CD4-positive, alpha-beta T cell treated with Interferon alpha-2 for 1 hour (primary cell): ENCODE results near the gene EVI2B.
"Not testable (repeated sequence)": the region's sequence is repeated elsewhere in the genome, so short reads cannot be mapped to it uniquely, and the experiment has no call there.

Experiments
- DNase-seq, 2 donors: peaks; one replicate each; pipeline ENCODE4 v3.0.0-alpha.2; 2020 to 2022

EVI2B gene

GRCh38 chr17:31309556-31309955, 4.3 kb downstream of the EVI2B start:
- peak in 1 of 2 donors; percentile 66 for DNase-seq

DNA sequence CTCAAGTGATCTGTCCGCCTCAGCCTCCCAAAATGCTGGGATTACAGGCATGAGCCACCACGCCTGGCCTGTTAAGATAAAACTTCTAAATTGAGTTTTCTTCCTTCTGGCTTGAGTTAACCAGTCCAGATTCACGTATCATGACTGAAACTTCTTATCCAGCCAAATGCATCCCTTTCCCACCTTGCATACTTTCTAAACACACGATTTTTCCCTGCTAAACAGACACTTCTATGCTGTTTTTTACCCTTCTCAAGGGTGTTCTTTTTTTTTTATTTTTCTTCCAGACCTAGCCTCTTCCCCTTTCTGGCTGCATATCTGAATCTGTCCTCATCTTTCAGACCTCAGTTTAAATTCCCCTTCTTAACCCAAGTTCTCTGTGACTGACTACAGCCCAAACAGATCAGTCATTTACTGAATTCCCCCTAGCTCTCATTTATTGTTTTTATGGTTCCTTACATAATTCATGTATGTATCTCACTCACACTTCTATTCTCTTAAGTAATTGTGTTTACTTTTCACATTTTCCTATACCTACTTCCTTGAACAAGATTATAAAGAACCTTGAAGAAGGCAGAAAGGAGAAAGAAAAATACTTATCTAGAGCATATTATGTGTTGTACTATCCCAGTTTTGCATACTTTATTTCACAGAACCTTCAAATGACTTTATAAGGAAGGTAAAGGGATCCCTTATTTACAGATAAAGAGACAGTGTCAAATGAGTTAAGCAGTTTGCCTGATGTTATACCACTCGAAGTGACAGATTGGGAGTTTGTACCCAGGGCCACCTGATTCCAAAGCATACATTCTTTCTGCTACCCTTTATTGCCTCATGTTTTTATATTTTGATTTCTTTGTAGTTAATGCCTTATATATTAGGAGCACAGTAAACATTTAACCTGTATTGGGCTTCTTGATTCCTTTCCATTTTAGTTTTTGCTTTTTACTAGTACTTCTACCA, 5.2 kb downstream of the EVI2B start:
- peak in 1 of 2 donors; percentile 42 for DNase-seq

GRCh38 chr17:31307640-31308039, 6.2 kb downstream of the EVI2B start:
- DNase-seq, result no peak

- no peak for DNase-seq
Observed at GRCh38 chr17:31299624-31300023, 14.2 kb downstream of the EVI2B start.

DNA sequence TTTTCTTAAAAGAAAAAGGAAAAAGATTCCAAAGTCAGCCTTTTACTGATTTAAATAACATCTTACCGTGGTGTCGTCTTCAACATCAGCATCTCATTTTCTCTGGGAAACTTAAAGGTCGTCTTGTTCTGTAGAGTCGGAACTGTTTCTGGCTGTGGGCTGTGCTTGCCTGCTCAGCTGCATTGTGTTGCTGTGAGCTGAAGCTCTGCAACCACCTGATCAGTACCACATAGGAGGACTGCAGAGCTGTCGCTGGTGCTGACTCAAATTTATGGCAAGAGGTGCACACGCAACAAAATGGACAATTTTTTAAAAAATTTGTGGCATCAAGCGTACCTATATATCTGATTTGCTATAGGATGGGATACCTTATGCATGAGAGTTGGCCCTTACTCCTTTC, 16.8 kb downstream of the EVI2B start, which contains the start of gene OMG:
Gene OMG, minus strand, starts transcription at position 150 of the 400 bp plus-strand sequence. CDS start 908 bp downstream, outside the sequence.
- no peak for DNase-seq

- DNase-seq, result no peak
Observed at GRCh38 chr17:31296142-31296541, 17.7 kb downstream of the EVI2B start.

DNA sequence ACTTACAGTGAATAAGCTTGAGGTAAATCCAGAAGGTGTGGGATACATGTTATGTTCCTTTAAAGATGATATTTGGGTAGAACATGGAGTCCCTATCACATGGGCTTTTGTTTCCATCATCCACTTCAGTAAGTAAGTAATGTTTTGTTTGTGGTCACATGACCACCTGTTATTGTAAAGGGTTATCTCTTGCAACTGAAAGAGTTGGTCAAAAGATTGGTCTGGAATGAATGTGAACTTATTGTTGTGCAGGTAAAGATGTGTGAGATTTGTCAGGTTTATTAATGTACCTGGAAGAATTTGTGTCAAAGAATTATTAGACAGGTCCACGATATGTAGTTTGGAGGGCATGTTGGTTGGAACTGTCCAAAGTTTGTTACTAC, 18.4 kb downstream of the EVI2B start:
- no peak for DNase-seq

GRCh38 chr17:31294820-31295488, 18.9 kb downstream of the EVI2B start:
- DNase-seq, result no peak

DNA sequence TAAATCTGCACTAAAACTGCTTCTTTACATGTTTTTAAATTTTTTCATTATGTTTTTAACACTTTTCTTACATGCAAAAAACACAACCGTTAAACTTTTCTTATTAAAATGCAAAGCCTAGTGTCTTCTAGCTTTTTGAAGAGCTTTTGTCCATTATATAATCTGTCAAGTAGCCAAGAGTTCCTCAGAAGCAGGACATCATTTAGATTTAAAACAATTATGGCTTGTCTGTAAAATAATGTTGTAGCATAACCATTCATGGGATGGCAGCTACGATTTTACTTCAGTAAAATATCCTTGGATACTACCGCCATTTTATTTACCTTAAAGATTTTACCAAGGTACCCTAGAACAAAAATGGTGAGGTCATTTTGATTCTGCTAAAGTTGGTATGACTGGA, 19.6 kb downstream of the EVI2B start:
- no peak for DNase-seq

DNA sequence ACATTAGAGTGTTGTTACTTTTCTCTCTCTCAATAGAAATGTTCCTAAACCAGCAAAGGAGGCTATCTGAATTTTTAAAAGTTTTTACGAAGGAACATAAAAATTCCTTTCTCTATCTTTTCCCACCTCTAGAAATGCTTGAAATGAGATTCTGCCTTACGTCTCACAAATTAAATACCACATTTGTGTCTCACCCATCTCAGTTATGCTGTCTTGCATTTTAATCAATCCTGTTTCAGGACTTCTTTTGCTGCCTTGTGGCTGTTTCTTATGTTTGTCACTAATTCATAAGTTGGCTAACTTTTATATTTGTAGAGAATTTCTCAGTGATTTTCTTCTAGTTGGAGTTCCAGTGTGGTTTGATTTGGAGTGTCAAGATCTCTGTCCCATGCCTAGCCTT, 20.3 kb downstream of the EVI2B start:
- DNase-seq, result no peak

- no peak for DNase-seq
Observed at GRCh38 chr17:31291820-31292219, 22.0 kb downstream of the EVI2B start.

GRCh38 chr17:31289790-31290189, 24.1 kb downstream of the EVI2B start:
- no peak for DNase-seq

- DNase-seq, result not testable (repeated sequence)
Observed at GRCh38 chr17:31287932-31288331, 25.9 kb downstream of the EVI2B start.

- DNase-seq, result no peak
Observed at GRCh38 chr17:31286587-31286986, 27.3 kb downstream of the EVI2B start.

- no peak for DNase-seq
Observed at GRCh38 chr17:31283841-31284240, 30.0 kb downstream of the EVI2B start.

- no peak for DNase-seq
Observed at GRCh38 chr17:31281061-31281460, 32.8 kb downstream of the EVI2B start.

GRCh38 chr17:31279401-31279800, 34.5 kb downstream of the EVI2B start:
- no peak for DNase-seq

GRCh38 chr17:31275116-31275515, 38.7 kb downstream of the EVI2B start:
- no peak for DNase-seq

DNA sequence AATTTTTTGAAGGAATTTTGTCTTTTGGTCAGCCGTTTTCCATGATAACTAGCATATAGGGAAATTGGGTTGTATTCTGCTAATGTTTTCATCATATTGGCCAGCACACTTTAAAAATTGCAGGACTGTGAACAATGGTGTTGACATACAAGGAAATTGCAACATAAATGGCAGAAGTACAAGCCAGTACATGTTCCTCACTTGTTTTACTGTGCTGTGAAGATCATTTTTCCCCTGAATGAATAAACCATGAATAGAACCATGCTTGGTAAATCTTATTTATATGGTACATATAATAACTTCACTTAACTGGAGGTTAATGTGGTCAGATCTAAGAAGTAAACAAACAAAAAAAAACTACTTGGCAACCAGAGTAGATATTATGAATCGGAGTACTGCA, 39.6 kb downstream of the EVI2B start:
- no peak for DNase-seq

- no peak for DNase-seq
Observed at GRCh38 chr17:31273516-31273915, 40.3 kb downstream of the EVI2B start.

DNA sequence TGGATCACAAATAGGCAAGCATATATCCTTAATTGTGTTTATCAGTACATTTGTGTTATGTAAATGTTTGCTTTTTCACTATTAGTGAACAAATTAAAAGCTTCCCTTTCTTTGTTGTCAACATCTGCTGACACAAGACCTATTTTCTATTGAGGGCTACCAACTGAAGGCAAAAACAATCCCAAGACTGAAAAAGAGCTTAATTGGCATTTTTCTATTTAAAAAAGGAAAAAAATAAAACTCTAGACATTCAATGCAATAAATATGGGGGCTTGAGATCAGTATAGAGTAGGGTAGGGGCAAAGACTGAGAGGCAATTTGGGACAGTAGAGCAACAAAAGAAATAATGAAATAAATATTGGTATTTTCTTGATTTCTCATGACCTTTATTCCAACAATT, 41.1 kb downstream of the EVI2B start:
- DNase-seq, result no peak

DNA sequence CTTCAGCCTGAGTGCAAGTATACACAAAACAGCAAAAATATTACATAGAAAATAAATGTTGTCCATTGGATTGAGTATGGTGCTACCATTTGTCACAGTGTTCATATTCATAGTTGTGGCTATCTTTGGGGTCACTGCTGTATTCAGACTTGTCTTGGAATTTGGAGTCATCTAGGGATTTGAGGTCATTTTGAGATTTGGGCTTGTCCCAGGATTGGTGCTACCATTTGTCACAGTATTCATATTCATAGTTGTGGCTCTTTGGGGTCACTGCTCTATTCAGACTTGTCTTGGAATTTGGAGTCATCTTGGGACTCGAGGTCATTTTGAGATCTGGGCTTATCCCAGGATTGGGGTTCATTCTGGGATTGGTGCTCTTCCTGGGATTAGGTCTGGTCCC, 41.6 kb downstream of the EVI2B start:
- DNase-seq, result no peak

DNA sequence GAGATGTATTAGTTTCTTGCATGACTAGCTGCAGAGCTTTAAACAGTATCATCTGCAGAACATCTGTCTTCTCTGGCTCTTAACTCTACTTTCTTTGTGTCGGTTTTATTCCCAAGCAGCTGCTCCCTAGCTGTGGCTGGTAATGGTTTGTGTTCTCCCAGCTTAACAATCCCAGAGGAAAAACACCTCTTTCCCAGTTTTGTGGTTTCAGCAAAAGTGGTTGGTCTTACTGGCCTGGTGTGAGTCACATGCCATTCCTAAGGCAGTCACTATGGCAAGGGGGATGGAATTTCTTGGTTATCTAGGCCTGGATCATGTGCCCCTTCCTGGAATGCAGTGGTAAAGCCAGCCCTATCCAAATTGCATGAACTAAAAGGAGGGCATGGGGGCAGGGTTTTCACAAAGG, 44.3 kb downstream of the EVI2B start:
- no peak for DNase-seq

- DNase-seq, result no peak
Observed at GRCh38 chr17:31269036-31269577, 44.7 kb downstream of the EVI2B start.
